GM18508 (cell line): ENCODE results near the gene NMB.
"Not testable (repeated sequence)": the region's sequence is repeated elsewhere in the genome, so short reads cannot be mapped to it uniquely, and the experiment has no call there.

Source experiments
- ATAC-seq: cut with Tn5 transposase; IDR thresholded peaks from one replicate; pipeline ENCODE4 v1.9.1; 2021; ENCODE audit warnings: moderate number of reproducible peaks; ENCODE audit not compliant: insufficient read depth, unreplicated experiment

The NMB gene

GRCh38 chr15:84658080-84658787 lies at the start of gene NMB:
Gene NMB, minus strand, starts transcription at chr15:84658199. Its CDS starts 47 bp downstream, at chr15:84658152.
- ATAC-seq, result no peak

DNA sequence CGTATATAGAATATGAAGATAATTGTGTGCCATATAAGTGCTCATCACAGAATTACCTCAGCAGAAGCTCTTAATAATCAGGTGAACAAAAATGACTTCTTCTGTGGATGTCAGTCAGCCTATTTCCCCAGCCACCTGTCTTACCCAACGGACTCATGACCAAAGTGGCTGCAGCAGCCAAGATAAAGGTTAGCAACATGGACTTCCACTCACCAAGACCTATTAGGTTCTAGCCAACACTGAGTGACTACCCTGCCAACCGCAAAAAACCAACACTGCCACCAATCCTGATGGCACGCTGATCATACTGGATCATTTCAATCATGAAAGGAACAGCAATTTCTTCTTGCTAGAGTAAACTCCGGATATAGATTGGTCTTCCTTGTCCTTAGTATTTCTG lies 45.8 kb upstream of the NMB start:
- no peak for ATAC-seq

DNA sequence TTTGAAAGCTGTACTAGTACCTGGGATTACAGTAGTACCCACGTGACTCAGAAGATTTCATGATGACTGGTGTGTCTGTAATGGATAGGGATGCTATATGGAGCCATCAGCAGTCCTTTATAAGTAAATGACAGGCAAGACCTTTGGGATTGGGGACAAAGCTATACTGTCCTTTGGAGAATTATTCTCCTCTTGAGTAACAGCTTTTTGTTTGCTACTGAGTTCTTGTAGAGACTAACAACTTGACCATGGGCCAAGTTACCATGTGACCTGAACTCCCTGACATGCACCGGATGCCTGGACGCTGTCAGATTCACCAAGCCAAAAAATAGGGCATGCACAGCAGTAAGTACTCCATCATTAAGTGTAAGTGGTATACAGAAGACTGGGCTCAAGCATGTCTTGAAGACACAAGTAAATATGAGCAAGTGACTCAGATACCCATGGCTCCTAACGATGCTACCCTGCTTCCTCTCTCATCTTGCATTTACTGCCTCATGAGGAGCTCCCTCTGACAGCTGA lies 45.0 kb upstream of the NMB start:
- no peak for ATAC-seq

DNA sequence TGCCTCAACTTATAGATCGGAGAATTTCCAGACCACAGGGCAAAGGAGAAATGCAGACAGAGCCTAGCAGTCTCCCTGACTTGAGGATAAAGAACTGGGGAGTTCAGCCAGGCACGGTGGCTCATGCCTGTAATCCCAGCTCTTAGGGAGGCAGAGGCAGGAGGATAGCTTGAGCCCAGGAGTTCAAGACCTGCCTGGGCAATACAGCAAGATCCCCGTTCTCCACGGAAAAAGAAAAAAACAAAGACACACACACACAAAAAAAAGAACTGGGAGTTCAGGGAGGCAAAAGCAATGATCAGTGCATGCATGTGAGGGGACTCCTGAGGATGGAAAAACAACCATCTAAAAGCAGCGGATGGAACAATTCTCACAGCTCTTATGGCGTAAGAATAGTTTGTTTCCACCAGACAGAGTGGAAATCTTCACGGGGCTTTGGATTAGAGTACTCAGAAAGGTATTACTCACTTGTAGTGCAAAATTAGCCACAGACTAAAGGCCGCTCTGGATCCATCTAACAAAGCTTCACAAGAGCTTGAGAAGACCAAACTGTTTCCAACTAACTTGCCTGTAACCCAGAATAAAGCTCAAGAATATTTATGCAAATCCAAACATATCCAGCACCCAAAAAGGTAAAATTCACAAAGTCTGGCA lies 41.7 kb upstream of the NMB start:
- no peak for ATAC-seq

DNA sequence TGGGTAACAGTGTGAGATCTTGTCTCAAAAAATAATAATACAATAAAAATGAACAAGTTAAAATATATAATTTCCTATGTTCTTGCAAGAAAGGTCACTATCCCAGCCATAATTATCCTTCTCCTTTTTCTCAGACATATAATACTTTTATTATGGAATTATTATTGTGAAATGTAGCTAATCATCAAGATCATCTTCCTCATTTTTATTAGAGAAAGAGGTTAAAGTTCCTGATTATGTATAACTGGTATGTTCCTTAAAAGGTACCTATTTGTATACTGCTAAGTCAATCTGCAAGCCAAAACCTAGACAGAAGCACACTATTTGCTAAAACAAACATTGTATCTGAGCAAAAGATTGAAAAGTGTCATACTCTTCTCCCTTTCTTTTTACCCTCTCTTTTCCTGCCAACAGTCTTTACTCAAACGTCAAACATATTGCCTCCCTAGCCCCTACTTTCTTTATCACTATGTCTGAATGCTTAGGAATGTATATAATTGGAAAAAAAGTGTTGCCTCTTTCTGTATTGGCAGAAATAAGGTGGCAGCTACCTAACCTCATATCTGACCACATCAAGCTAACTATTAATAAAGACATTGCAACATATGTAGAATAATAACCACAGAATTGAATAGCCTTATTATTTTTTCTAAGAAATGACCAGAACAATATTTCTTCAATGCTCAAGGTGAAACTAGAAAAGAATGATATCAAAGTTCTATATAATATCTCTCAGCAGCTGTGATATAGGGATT lies 39.4 kb upstream of the NMB start:
- ATAC-seq, result no peak

DNA sequence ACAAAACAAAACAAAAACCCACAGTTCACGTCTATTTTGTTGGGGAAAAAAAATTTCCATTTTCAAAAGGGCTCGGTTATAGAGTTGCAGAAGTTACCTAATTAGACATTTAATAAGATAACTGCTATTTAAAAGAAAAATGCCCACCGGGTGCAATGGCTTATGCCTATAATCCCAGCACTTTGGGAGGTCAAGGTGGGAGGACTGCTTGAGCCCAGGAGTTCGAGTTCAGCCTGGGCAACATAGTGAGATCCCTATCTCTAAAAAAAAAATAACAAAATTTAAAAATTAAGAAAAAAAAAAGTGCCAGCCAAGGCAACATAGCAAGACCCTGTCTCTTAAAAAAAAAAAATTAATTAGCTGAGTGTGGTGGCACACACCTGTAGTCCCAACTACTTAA lies 38.8 kb upstream of the NMB start:
- ATAC-seq, result no peak

DNA sequence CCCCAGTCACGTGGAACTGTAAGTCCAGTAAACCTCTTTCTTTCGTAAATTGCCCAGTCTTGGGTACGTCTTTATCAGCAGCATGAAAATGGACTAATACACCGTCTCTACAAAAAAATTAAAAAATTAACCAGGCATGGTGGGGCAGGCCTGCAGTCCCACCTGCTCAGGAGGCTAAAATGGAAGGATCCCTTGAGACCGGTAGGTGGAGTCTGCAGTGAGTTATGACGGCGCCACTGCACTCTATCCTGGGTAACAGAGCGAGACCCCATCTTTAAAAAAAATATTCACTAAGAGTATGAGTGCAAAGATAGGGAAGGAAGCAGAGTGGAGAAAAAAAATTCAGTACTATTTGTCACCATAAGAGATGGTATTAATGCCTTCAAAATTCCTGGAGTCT lies 32.3 kb upstream of the NMB start:
- ATAC-seq, result no peak

GRCh38 chr15:84689858-84690257 lies 31.9 kb upstream of the NMB start:
- no peak for ATAC-seq

DNA sequence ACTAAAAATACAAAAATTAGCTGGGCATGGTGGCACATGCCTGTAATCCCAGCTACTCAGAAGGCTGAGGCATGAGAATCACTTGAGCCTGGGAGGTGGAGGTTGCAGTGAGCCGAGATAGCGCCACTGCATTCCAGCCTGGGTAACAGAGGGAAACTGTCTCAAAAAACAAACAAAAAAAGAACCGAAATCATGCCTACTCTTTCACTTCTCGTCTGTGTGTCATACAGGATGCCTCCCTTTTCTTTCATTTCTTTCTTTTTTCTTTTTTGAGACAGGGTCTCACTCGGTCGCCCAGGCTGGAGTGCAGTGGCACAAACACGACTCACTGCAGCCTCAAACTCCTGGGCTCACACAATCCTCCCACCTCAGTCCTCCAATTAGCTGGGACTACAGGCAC lies 28.4 kb upstream of the NMB start:
- ATAC-seq, result not testable (repeated sequence)

DNA sequence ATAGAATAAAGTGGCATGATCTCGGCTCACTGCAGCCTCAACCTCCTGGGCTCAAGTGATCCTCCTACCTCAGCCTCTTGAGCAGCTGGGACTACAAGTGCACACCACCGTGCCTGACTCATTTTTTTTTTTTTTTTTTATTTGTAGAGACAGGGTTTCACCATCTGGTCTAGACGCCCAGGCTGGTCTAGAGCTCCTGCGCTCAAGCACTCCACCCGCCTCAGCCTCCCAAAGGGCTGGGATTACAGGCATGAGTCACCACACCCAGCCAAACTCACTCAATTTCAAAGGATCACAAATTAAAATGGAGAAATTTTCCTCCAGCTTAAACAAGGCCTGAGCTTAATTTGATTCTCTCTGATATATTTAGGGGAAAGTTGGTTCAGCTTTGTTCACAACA lies 27.3 kb upstream of the NMB start:
- ATAC-seq, result no peak

DNA sequence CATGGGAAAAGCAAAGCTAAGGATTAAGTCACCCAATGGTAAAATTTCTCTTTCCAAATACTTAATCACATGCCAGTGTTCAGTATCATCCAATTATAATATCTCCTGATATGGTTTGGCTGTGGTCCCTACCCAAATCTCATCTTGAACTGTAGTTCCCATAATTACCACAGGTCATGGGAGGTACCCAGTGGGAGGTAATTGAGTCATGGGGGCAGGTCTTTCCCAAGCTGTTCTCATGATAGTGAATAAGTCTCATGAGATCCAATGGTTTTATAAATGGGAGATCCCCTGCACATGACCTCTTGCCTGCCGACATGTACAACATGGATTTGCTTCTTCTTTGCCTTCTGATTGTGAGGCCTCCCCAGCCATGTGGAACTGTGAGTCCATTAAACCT lies 26.1 kb upstream of the NMB start:
- ATAC-seq, result no peak

DNA sequence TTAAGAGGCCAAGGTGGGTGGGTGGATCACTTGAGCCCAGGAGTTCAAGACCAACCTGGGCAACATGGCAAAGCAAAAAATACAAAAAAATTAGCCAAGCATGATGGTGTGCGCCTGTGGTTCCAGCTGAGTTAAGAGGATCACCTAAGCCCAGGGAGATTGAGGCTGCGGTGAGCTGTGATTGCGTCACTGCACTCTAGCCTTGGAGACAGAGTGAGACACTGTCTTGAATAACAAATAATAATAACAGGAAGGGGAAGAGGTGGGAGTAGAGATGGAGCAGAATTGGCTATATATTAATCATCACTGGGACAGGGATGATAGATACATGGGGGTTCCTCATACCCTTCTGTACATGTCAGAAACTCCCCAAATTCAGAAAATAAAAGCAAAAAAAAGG lies 23.8 kb upstream of the NMB start:
- no peak for ATAC-seq

DNA sequence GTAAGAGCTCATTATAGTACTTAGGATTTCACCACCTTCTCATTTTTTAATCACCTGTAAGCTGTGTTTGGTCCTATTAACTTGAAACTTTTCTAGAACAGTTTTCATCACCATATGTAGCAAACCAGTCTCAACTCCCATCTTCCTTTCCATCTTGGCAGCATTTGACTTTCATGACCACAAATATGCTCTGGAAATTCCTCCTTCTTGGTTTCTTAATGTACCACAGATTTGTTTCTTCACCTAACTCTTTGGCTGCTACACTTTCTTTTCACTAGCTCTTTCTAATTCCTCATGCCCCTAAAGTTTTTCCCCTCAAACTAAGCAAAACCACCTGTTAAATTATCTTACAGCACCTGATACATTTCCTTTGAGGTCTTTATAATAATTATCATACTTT lies 13.2 kb upstream of the NMB start:
- ATAC-seq, result no peak

DNA sequence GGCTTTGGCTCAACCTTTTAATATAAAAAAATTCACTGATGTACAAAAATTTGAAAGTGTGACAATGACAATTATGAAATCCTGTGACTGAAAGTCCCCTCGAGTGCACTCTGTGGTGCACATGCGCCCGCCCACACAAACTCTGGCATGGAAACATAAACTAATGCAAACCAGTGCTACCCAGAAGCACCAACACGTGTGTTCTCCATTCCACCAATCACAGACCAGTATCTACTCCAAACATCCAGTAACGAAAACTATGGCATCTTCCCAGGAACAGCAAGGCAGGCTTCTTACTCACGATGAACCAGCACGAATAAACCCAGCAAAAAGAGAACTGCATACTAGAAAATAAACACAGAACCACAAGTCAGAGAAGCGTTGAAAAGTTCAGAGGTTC lies 11.7 kb upstream of the NMB start:
- ATAC-seq, result no peak

- ATAC-seq, result no peak
Measured at GRCh38 chr15:84668221-84668982, 10.4 kb upstream of the NMB start.

DNA sequence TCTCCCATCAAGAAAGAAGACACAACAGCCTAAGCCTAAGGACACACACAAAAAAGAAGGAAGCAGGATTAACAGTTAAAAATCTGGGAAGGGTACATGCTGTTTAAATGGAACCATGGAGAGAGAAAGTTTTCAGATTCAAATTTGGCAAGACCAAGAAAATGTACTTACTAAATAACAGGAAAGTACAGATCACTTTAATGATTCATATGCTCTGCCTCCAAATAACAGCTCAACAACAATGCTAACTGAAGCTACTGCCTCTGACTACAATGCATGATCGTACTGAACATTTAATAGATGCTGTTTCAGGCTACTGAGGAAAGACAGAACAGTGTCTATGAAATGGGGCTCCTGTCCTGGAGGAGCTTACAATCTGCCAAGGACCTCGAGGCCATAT lies 8.4 kb upstream of the NMB start:
- no peak for ATAC-seq

DNA sequence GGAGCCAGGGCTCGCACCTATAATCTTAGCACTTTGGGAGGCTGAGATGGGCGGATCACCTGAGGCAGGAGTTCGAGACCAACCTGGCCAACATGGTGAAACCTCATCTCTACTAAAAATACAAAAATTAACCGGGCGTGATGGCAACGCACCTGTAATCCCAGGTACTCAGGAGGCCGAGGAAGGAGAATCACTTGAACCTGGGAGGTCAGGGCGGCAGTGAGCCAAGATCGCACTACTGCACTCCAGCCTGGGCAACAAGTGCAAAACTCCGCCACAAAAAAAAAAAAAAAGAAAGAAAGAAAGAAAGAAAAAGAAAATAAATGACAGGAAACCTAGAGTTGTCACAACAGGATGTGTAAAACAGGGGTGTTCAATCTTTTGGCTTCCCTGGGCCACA lies 3.0 kb upstream of the NMB start:
- ATAC-seq, result no peak

DNA sequence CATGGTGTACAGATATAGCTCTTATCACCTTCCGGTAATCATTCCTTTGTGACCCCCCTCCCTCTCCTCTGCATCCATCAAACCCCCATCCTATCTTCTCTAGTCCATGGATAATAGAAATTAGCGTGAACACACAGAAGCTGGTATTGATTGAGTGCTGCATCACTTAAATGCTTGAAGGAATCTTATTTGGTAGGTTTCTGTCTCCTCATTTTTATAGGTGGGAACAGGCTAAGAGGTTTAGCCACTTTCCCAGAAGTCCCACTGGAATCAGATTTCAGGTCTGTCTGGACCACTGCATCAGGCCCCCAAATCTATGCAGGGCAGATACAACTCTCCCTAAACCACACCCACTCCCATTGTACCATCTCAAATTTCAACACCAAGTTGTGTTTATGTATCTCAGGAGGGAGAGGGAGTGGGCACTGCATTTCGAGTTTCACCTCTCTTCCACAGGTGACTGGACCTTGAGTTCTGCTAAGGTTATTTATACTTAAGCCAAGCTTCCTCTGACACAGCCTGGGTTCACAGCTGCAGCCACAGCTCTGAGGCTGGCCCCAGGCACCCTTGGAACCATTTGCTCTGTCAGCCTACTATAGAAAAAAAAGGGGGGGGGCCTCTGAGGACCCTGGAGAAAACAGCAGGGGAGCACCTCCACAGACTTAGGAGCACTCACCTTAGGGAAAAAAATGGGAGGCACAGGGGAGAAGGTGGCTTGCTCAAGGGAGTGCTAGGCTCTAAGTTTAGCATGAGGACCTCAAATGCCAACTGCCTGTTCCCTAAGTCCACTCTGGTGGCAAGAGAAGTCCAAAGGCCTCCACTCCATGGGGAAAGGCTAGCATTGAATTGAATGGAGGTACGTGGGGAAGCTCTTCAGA lies 2.1 kb upstream of the NMB start:
- no peak for ATAC-seq

GRCh38 chr15:84658788-84659411 lies 901 bp upstream of the NMB start:
- ATAC-seq, result no peak
